Naive thymus-derived CD8-positive, alpha-beta T cell (primary cell): ENCODE measurements around the gene NCAM2. TPM values are rescaled to one million over a fixed set of nuclear protein-coding genes. Genes with fewer than 3 reads are reported as not detected.
"Not testable (repeated sequence)": the region's sequence is repeated elsewhere in the genome, so short reads cannot be mapped to it uniquely, and the experiment has no call there.

Experiments
- ATAC-seq, 2 donors: fragments of 150-1000 bp; cut with Tn5 transposase in 1 of 2; sonication (Bioruptor Pico), chemical (Tn5 transposase) in 1 of 2; 1 replicate in 1 of 2; 2 replicates in 1 of 2; pipeline ENCODE4 v1.10.0; 2021; ENCODE audit warnings: mild to moderate bottlenecking in 2 of 2, moderate library complexity in 2 of 2
- POLR2A ChIA-PET: fragments of 350-600 bp; sonication (Branson Sonifier 250); formaldehyde crosslinking; loops from one replicate; lab custom pipeline; 2021; ENCODE audit warnings: antibody characterized with exemption; lab: Charles Lee
- DNase-seq, 10 donors: peaks; one replicate each; pipeline versions ENCODE4 v3.0.0 to v3.0.0-alpha.2; 2020 to 2022
- H3K27ac Mint-ChIP-seq, 10 donors: one replicate each; pipeline ENCODE4 v1.8.0; 2020 to 2022; ENCODE audit warnings: mild to moderate bottlenecking in 10 of 10, mixed read lengths in 10 of 10, moderate library complexity in 4 of 10, inconsistent platforms in 1 of 10
- H3K27me3 Mint-ChIP-seq, 5 donors: one replicate each; pipeline ENCODE4 v1.8.0; 2021 to 2022; ENCODE audit warnings: mixed read lengths in 5 of 5
- H3K36me3 Mint-ChIP-seq, 3 donors: one replicate each; pipeline ENCODE4 v1.8.0; 2020 to 2022; ENCODE audit warnings: mixed read lengths in 3 of 3, mild to moderate bottlenecking in 2 of 3, inconsistent platforms in 1 of 3
- H3K4me1 Mint-ChIP-seq, 4 donors: one replicate each; pipeline ENCODE4 v1.8.0; 2021 to 2022; ENCODE audit warnings: mixed read lengths in 4 of 4
- H3K4me3 Mint-ChIP-seq, 10 donors: one replicate each; pipeline ENCODE4 v1.8.0; 2020 to 2022; ENCODE audit warnings: mild to moderate bottlenecking in 10 of 10, mixed read lengths in 10 of 10, moderate library complexity in 6 of 10, inconsistent platforms in 1 of 10
- H3K9me3 Mint-ChIP-seq, 9 donors: one replicate each; pipeline ENCODE4 v1.8.0; 2020 to 2022; ENCODE audit warnings: mixed read lengths in 9 of 9, mild to moderate bottlenecking in 3 of 9, inconsistent platforms in 1 of 9, moderate library complexity in 1 of 9
- polyA plus RNA-seq, 3 donors: library from polyadenylated mRNA; unstranded; fragments of 300-500 nt; fragmentation: Illumina TruSeq; gene quantifications; one replicate each; pipeline ENCODE4 v1.2.3, GENCODE V29; 2021
- total RNA-seq, 8 experiments: library from RNA in 2 of 8; stranded (reverse) in 2 of 8; gene quantifications; one replicate each; pipeline ENCODE4 v1.2.3 and lab custom pipeline; 2021 to 2026

Gene NCAM2
- total and polyA plus RNA-seq, 5 experiments from 2014 or later = not detected

DNA sequence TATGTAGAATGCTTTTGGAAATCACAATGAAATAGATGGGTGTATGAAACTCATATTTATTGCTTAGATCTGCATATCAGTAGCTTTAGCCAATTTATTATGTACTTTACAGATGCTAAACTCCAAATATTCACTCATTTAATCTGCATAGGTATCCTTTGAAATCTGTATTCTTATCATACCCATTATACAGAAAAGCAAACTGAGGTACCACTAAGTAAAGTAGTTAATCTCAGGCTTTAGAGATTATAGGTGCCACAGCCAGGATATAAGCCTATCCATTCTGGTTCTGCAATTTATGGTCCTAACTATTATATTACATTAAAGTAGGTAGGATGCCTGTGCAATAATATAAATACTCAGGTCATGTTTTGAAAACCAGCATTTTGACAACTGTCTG lies 369.4 kb downstream of the NCAM2 start:
- H3K9me3 Mint-ChIP-seq = peaks cover 0 to 10% (median 6%) of the 10 kb centered on the region in 9 donors
- POLR2A ChIA-PET = no interaction called here
- no peak overlapping the region for H3K27ac Mint-ChIP-seq
- no peaks in the 10 kb centered on the region for H3K36me3 Mint-ChIP-seq
- H3K27me3 Mint-ChIP-seq = no peaks in the 10 kb centered on the region
- no peaks in the 10 kb centered on the region for H3K4me1 Mint-ChIP-seq
- DNase-seq (no peak), ATAC-seq (no peak)
- no peak overlapping the region for H3K4me3 Mint-ChIP-seq

GRCh38 chr21:21373969-21374368 lies 375.8 kb downstream of the NCAM2 start:
- H3K27me3 Mint-ChIP-seq = no peaks in the 10 kb centered on the region
- DNase-seq (no peak), ATAC-seq (no peak)
- no peak overlapping the region for H3K4me3 Mint-ChIP-seq
- peaks cover 0 to 6% (median 1%) of the 10 kb centered on the region in 9 donors for H3K9me3 Mint-ChIP-seq
- H3K4me1 Mint-ChIP-seq = no peaks in the 10 kb centered on the region
- no peak overlapping the region for H3K27ac Mint-ChIP-seq
- POLR2A ChIA-PET = no interaction called here
- H3K36me3 Mint-ChIP-seq = no peaks in the 10 kb centered on the region

GRCh38 chr21:21383126-21383525 lies 384.9 kb downstream of the NCAM2 start:
- no peaks in the 10 kb centered on the region for H3K36me3 Mint-ChIP-seq
- POLR2A ChIA-PET = no interaction called here
- peaks cover 0 to 16% (median 1%) of the 10 kb centered on the region in 9 donors for H3K9me3 Mint-ChIP-seq
- no peak overlapping the region for H3K4me3 Mint-ChIP-seq
- H3K27me3 Mint-ChIP-seq = no peaks in the 10 kb centered on the region
- no peak for ATAC-seq
- H3K27ac Mint-ChIP-seq = no peak overlapping the region
- no peaks in the 10 kb centered on the region for H3K4me1 Mint-ChIP-seq
- no peak for DNase-seq

DNA sequence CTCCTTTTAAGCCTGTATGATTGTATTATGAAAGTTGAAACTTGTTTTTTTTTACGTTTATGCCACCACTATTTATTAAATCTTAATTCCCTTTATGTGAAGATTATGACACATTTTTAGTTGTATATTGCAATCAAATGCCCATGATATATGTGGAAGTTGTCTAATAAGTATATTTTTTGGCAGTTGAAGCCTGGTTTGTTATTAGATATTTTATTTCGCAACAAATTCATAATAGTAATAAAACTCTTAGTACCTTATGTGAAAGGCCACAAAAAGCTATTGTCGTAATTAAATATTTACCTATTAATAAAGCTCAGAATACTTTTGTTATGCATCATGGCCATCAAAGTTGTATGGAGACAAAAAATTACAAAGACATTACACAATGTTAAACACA lies 386.8 kb downstream of the NCAM2 start:
- ATAC-seq (no peak), DNase-seq (no peak)
- no peak overlapping the region for H3K27ac Mint-ChIP-seq
- no peaks in the 10 kb centered on the region for H3K36me3 Mint-ChIP-seq
- H3K4me1 Mint-ChIP-seq = no peaks in the 10 kb centered on the region
- peaks cover 0 to 18% (median 0%) of the 10 kb centered on the region in 9 donors for H3K9me3 Mint-ChIP-seq
- no peaks in the 10 kb centered on the region for H3K27me3 Mint-ChIP-seq
- no peak overlapping the region for H3K4me3 Mint-ChIP-seq
- POLR2A ChIA-PET = no interaction called here

- Mint-ChIP-seq H3K27ac (no peak overlapping the region), H3K4me3 (no peak overlapping the region), H3K4me1 (no peaks in the 10 kb centered on the region), H3K27me3 (no peaks in the 10 kb centered on the region), H3K36me3 (no peaks in the 10 kb centered on the region), H3K9me3 (peaks cover 0 to 21% (median 0%) of the 10 kb centered on the region in 9 donors)
- POLR2A ChIA-PET = no interaction called here
- ATAC-seq (no peak), DNase-seq (no peak)
These were observed 387.2 kb downstream of the NCAM2 start for GRCh38 chr21:21385404-21385803.

- Mint-ChIP-seq H3K4me1 (no peaks in the 10 kb centered on the region), H3K27ac (no peak overlapping the region), H3K9me3 (peaks cover 0 to 14% (median 0%) of the 10 kb centered on the region in 9 donors), H3K4me3 (no peak overlapping the region), H3K27me3 (no peaks in the 10 kb centered on the region), H3K36me3 (no peaks in the 10 kb centered on the region)
- DNase-seq = no peak
- no peak for ATAC-seq
- POLR2A ChIA-PET = no interaction called here
These were observed 389.7 kb downstream of the NCAM2 start for GRCh38 chr21:21387916-21388315.

DNA sequence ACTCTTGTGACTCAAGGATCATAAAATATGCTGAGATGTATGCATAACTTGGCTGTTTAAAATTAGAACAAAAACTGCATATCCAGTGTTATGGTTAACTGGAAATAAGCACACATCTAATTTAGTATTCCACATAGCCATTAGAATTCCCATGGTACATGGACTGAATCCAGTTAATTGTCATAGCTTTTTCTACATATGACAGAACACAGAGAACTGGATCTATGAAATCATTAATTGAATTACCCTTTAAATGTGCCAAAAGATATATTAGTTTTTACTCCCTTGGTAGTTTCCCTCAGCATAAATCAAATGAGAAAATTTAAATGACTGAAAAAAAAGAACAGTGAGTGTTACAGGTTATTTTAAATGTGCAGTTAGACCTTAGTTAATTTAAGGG lies 395.9 kb downstream of the NCAM2 start:
- POLR2A ChIA-PET = no interaction called here
- no peak for ATAC-seq
- Mint-ChIP-seq H3K9me3 (peaks cover 0 to 20% (median 8%) of the 10 kb centered on the region in 9 donors), H3K36me3 (peaks cover 0 to 5% (median 0%) of the 10 kb centered on the region in 3 donors), H3K4me1 (no peaks in the 10 kb centered on the region), H3K27ac (no peak overlapping the region), H3K4me3 (no peak overlapping the region), H3K27me3 (no peaks in the 10 kb centered on the region)
- DNase-seq = no peak

DNA sequence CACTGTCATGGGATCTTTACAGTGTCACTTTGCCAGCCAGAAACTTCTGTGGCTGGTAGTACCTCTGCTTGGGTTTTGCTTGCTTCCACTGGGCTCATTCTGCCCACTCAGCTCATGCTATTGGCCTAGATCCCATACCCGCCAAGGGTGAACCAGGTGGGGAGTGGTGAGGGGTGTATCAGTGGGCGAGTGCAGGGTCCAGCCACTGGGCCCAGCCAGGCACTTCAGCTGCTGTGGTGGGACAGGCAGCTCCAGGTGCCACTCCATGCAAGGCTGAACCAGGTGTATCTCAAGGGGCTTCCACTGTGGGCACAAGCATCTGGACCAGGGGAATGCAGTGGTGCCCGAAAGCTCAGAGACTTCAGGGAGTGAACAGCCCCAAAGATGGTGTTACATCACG lies 398.2 kb downstream of the NCAM2 start:
- Mint-ChIP-seq H3K36me3 (peaks cover 0 to 5% (median 0%) of the 10 kb centered on the region in 3 donors), H3K27ac (no peak overlapping the region), H3K9me3 (peaks cover under 1 to 17% (median 8%) of the 10 kb centered on the region in 9 donors), H3K4me3 (no peak overlapping the region), H3K4me1 (no peaks in the 10 kb centered on the region), H3K27me3 (no peaks in the 10 kb centered on the region)
- POLR2A ChIA-PET = no interaction called here
- DNase-seq = no peak
- ATAC-seq = no peak

DNA sequence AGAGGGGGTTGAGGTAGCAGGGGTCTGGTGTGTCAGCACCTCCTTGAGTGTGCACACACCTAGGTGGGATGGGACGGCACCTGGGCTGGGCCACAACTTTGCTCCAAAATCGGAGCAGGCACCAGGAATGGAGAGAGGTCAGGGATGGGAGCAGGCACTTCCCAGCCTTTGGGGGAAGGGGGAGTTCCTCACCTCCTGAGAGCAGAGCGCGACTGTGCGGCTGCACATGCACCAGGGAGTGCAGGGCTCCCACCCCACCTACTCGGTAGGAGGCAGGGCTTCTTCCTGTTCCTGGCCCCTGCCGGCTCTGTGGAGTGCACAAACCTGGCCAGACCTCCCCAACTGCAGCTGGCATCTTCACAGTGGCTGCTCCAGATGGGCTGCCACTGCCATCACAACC lies 399.3 kb downstream of the NCAM2 start:
- no peaks in the 10 kb centered on the region for H3K4me1 Mint-ChIP-seq
- no peak for ATAC-seq
- no peaks in the 10 kb centered on the region for H3K27me3 Mint-ChIP-seq
- no peak for DNase-seq
- H3K9me3 Mint-ChIP-seq = peaks cover 6 to 18% (median 11%) of the 10 kb centered on the region in 9 donors
- H3K27ac Mint-ChIP-seq = no peak overlapping the region
- H3K36me3 Mint-ChIP-seq = peaks cover 0 to 5% (median 0%) of the 10 kb centered on the region in 3 donors
- no peak overlapping the region for H3K4me3 Mint-ChIP-seq
- POLR2A ChIA-PET = no interaction called here

GRCh38 chr21:21401444-21401843 lies 403.2 kb downstream of the NCAM2 start:
- Mint-ChIP-seq H3K36me3 (no peaks in the 10 kb centered on the region), H3K9me3 (peaks cover 4 to 19% (median 10%) of the 10 kb centered on the region in 9 donors), H3K27me3 (no peaks in the 10 kb centered on the region), H3K4me1 (no peaks in the 10 kb centered on the region), H3K27ac (no peak overlapping the region), H3K4me3 (no peak overlapping the region)
- ATAC-seq (no peak), DNase-seq (no peak)
- POLR2A ChIA-PET = no interaction called here

GRCh38 chr21:21402187-21402586 lies 404.0 kb downstream of the NCAM2 start:
- POLR2A ChIA-PET, H3K27me3 Mint-ChIP-seq: not testable (repeated sequence)

GRCh38 chr21:21404261-21404660 lies 406.1 kb downstream of the NCAM2 start:
- H3K36me3 Mint-ChIP-seq, H3K27me3 Mint-ChIP-seq, H3K27ac Mint-ChIP-seq, POLR2A ChIA-PET, ATAC-seq, DNase-seq, H3K4me1 Mint-ChIP-seq, H3K4me3 Mint-ChIP-seq: not testable (repeated sequence)
- peaks cover 0 to 19% (median 7%) of the 10 kb centered on the region in 9 donors for H3K9me3 Mint-ChIP-seq

More at GRCh38 chr21:21402187-21402586, 404.0 kb downstream of the NCAM2 start:
- H3K4me1 Mint-ChIP-seq, H3K4me3 Mint-ChIP-seq, H3K36me3 Mint-ChIP-seq, H3K27ac Mint-ChIP-seq, DNase-seq, ATAC-seq: not testable (repeated sequence)
- peaks cover 3 to 19% (median 9%) of the 10 kb centered on the region in 9 donors for H3K9me3 Mint-ChIP-seq

- Mint-ChIP-seq H3K27me3 (no peaks in the 10 kb centered on the region), H3K4me1 (no peaks in the 10 kb centered on the region), H3K4me3 (no peak overlapping the region), H3K27ac (no peak overlapping the region), H3K36me3 (no peaks in the 10 kb centered on the region), H3K9me3 (peaks cover 0 to 19% (median 6%) of the 10 kb centered on the region in 9 donors)
- POLR2A ChIA-PET = no interaction called here
- ATAC-seq = no peak
- DNase-seq = no peak
These were observed 408.7 kb downstream of the NCAM2 start for GRCh38 chr21:21406921-21407320.

- no peak overlapping the region for H3K4me3 Mint-ChIP-seq
- H3K4me1 Mint-ChIP-seq = no peaks in the 10 kb centered on the region
- no peak for DNase-seq
- ATAC-seq = no peak
- H3K27ac Mint-ChIP-seq = no peak overlapping the region
- POLR2A ChIA-PET = no interaction called here
- no peaks in the 10 kb centered on the region for H3K36me3 Mint-ChIP-seq
- no peaks in the 10 kb centered on the region for H3K27me3 Mint-ChIP-seq
- H3K9me3 Mint-ChIP-seq = peaks cover 0 to 12% (median 4%) of the 10 kb centered on the region in 9 donors
These were observed 413.9 kb downstream of the NCAM2 start for GRCh38 chr21:21412096-21412495.
